ENCODE results near the gene KCNQ2.

DNA sequence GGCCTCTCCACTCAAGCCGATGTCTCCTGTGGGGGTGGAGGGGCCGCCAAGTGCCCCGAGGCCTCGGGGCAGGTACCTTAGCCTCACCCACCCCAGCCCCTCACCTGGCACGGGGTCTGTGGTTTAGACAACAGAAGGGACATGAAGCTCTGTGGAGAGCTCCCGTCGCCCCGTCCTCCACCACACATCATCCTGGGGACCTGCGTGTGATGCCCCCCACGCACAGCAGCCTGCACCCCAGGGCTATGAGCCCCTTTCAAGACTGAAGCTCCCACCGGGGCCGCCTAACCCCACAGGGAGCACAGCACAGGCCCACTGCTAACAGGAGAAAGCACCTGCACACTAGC lies 8.2 kb downstream of the KCNQ2 start:
- TF ChIP-seq, protein P1, sequence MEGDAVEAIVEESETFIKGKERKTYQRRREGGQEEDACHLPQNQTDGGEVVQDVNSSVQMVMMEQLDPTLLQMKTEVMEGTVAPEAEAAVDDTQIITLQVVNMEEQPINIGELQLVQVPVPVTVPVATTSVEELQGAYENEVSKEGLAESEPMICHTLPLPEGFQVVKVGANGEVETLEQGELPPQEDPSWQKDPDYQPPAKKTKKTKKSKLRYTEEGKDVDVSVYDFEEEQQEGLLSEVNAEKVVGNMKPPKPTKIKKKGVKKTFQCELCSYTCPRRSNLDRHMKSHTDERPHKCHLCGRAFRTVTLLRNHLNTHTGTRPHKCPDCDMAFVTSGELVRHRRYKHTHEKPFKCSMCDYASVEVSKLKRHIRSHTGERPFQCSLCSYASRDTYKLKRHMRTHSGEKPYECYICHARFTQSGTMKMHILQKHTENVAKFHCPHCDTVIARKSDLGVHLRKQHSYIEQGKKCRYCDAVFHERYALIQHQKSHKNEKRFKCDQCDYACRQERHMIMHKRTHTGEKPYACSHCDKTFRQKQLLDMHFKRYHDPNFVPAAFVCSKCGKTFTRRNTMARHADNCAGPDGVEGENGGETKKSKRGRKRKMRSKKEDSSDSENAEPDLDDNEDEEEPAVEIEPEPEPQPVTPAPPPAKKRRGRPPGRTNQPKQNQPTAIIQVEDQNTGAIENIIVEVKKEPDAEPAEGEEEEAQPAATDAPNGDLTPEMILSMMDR (IDR thresholded peaks at IDR 0.05; ENCODE audit: low read depth, low read length), result no peak
- no peak for TF ChIP-seq EZH2phosphoT487 (IDR thresholded peaks at IDR 0.05; ENCODE audit: low read depth)

All from OCI-LY3 (cell line).